HepG2 (cell line): ENCODE measurements around the gene AGAP3. TPM values are rescaled to one million over a fixed set of nuclear protein-coding genes. Genes with fewer than 3 reads are reported as not detected.

Experiments used
- BRCA1 ChIP-seq: sonication (generic); formaldehyde crosslinking; IDR thresholded peaks from 2 replicates; pipeline ENCODE4 v1.4.0; 2020; ENCODE audit warnings: missing genetic modification reagents
- CREB3 ChIP-seq: sonication (generic); formaldehyde crosslinking; IDR thresholded peaks from 2 replicates; pipeline ENCODE4 v1.5.0; 2020; ENCODE audit warnings: missing genetic modification reagents
- DZIP1 ChIP-seq: sonication (generic); formaldehyde crosslinking; IDR thresholded peaks from 2 replicates; pipeline ENCODE4 v1.5.0; 2020; ENCODE audit warnings: mild to moderate bottlenecking, missing genetic modification reagents
- ETS1 ChIP-seq: sonication (generic); formaldehyde crosslinking; IDR thresholded peaks from 2 replicates; pipeline ENCODE4 v1.4.0; 2020; ENCODE audit warnings: missing genetic modification reagents
- HMG20B ChIP-seq: conservative IDR thresholded peaks from 2 replicates; pipeline ENCODE4 v1.6.1; 2016; ENCODE audit warnings: missing genetic modification reagents, missing compliant biosample characterization
- NR0B2 ChIP-seq: sonication (generic); formaldehyde crosslinking; IDR thresholded peaks from 2 replicates; pipeline ENCODE4 v1.4.0; 2020; ENCODE audit warnings: mild to moderate bottlenecking, missing genetic modification reagents
- POLR2A ChIP-seq, 2 experiments: IDR thresholded peaks; 2 replicates each; pipeline ENCODE4 v1.6.1; 2011; ENCODE audit warnings: low read depth in 2 of 2, low read length in 2 of 2, mild to moderate bottlenecking in 1 of 2, moderate library complexity in 1 of 2; ENCODE audit not compliant: insufficient read depth in 1 of 2
- UBTF ChIP-seq: sonication (generic); formaldehyde crosslinking; IDR thresholded peaks from 2 replicates; pipeline ENCODE4 v1.4.0; 2020; ENCODE audit warnings: mild to moderate bottlenecking, missing genetic modification reagents
- ZBTB1 ChIP-seq: sonication (generic); formaldehyde crosslinking; IDR thresholded peaks from 2 replicates; pipeline ENCODE4 v1.4.0; 2020; ENCODE audit warnings: missing genetic modification reagents, borderline replicate concordance
- ZBTB20 ChIP-seq: sonication (generic); formaldehyde crosslinking; IDR thresholded peaks from 2 replicates; pipeline ENCODE4 v1.8.1; 2023; ENCODE audit warnings: missing genetic modification reagents, low read depth, mild to moderate bottlenecking, borderline replicate concordance
- ZC3H13 ChIP-seq: sonication (generic); formaldehyde crosslinking; IDR thresholded peaks from 2 replicates; pipeline ENCODE4 v1.8.1; 2023; ENCODE audit warnings: mild to moderate bottlenecking, missing genetic modification reagents, moderate library complexity
- ZHX1 ChIP-seq: sonication (generic); formaldehyde crosslinking; IDR thresholded peaks from 2 replicates; pipeline ENCODE4 v1.8.1; 2022; ENCODE audit warnings: low read depth, mild to moderate bottlenecking, missing genetic modification reagents
- ZNF205 ChIP-seq: IDR thresholded peaks from 2 replicates; pipeline ENCODE4 v1.6.1; 2018; ENCODE audit warnings: missing biosample characterization, missing genetic modification reagents
- ZNF224 ChIP-seq: sonication (generic); formaldehyde crosslinking; IDR thresholded peaks from 2 replicates; pipeline ENCODE4 v1.5.0; 2020; ENCODE audit warnings: mild to moderate bottlenecking, missing genetic modification reagents
- ZNF354B ChIP-seq: sonication (generic); formaldehyde crosslinking; IDR thresholded peaks from 2 replicates; pipeline ENCODE4 v1.8.0; 2022; ENCODE audit warnings: mild to moderate bottlenecking, missing genetic modification reagents
- ZNF780A ChIP-seq: sonication (generic); formaldehyde crosslinking; IDR thresholded peaks from 2 replicates; pipeline ENCODE4 v1.8.0; 2022; ENCODE audit warnings: mild to moderate bottlenecking, missing genetic modification reagents, moderate library complexity
- ZNF782 ChIP-seq: sonication (generic); formaldehyde crosslinking; IDR thresholded peaks from 2 replicates; pipeline ENCODE4 v1.4.0; 2020; ENCODE audit warnings: missing genetic modification reagents, mild to moderate bottlenecking, borderline replicate concordance
- ZSCAN9 ChIP-seq: IDR thresholded peaks from 2 replicates; pipeline ENCODE4 v1.6.1; 2016; ENCODE audit warnings: borderline replicate concordance
- polyA plus RNA-seq, 8 experiments: library from polyadenylated mRNA; depleted of rRNA in 3 of 8; stranded (reverse) in 7 of 8; unstranded in 1 of 8; fragments of >200 nt; fragmentation: Illumina TruSeq in 4 of 8; extraction: Trizol in 4 of 8; gene quantifications; 2 replicates each; pipeline versions ENCODE4 v1.2.1 to v1.2.3, GENCODE V29; 2011 to 2016; ENCODE audit warnings: low read depth in 4 of 8, missing spikeins in 1 of 8, mixed read lengths in 1 of 8; ENCODE audit not compliant: insufficient read depth in 1 of 8
- total RNA-seq, 5 experiments: library from RNA; depleted of rRNA; stranded (reverse); fragments of >200 nt; fragmentation: Illumina TruSeq; extraction: Trizol; gene quantifications; 2 replicates each; pipeline ENCODE4 v1.2.3, GENCODE V29; 2016; ENCODE audit warnings: low read depth in 1 of 5

The AGAP3 gene
- total and polyA plus RNA-seq, 2 of the 13 experiments (the other 11 are each of a cell fraction or from before 2014, with no cell fraction given), result 31.3 to 61.4 TPM

GRCh38 chr7:151172273-151173141 lies 86.2 kb downstream of the AGAP3 start (continued):
- TF ChIP-seq DZIP1 (CRISPR knock-in tag) (no peak), ZNF782 (no peak), ZNF224 (CRISPR knock-in tag) (no peak), NR0B2 (CRISPR knock-in tag) (no peak), ZNF205 (0 out of 2 replicates have a peak, but pooled peaks have one; percentile 73), ZBTB20 (no peak), ZNF780A (CRISPR knock-in tag) (no peak), POLR2A (IDR thresholded peaks at IDR 0.05; ENCODE audit: insufficient read depth in 1 of 2, low read depth in 2 of 2, low read length in 2 of 2) (no peak), ZBTB1 (CRISPR knock-in tag) (no peak), ZSCAN9 (0 out of 2 replicates have a peak, but pooled peaks have one; percentile 75), UBTF (CRISPR knock-in tag) (peak; percentile 49; the same call in 1 of the 2 replicates), ZNF354B (CRISPR knock-in tag) (no peak), CREB3 (CRISPR knock-in tag) (no peak), ZC3H13 (CRISPR knock-in tag) (no peak), ZHX1 (CRISPR knock-in tag) (no peak), BRCA1 (CRISPR knock-in tag) (no peak), ETS1 (CRISPR knock-in tag) (no peak), HMG20B (CRISPR knock-in tag) (0 out of 2 replicates have a peak, but pooled peaks have one; percentile 45)
